A549 (cell line): ENCODE results near the gene SURF6. TPM values are rescaled to one million over a fixed set of nuclear protein-coding genes. Genes with fewer than 3 reads are reported as not detected.

Experiments used
- ATAC-seq, 2 experiments: fragments of 200-7000 bp in 1 of 2; fragments of >200 bp in 1 of 2; cut with Nextera tagmentation in 1 of 2; cut with Tn5 transposase in 1 of 2; 3 replicates each; pipeline versions ENCODE4 v1.8.0 to v1.9.1; 2018 to 2020; ENCODE audit warnings: mild to moderate bottlenecking in 1 of 2, moderate library complexity in 1 of 2
- CTCF ChIA-PET: fragments of 300-600 bp; sonication (Branson Sonifier 250); formaldehyde crosslinking; extraction: SDS; loops from one replicate; lab custom pipeline; 2021; ENCODE audit warnings: antibody characterized with exemption, inconsistent platforms; lab: Yijun Ruan, JAX
- POLR2A ChIA-PET: fragments of 350-600 bp; formaldehyde crosslinking; extraction: SDS; loops from one replicate; lab custom pipeline; 2021; ENCODE audit warnings: antibody characterized with exemption, inconsistent platforms; lab: Yijun Ruan, JAX
- DNase-seq, 2 experiments: peaks; one replicate each; pipeline versions ENCODE4 v3.0.0 to v3.0.0-alpha.2; 2011 to 2016; ENCODE audit warnings: low read depth in 1 of 2, low spot score in 1 of 2
- FAIRE-seq: peaks from 2 replicates; lab custom pipeline; 2011; peaks lifted over from hg19 to GRCh38; lab: Jason Lieb, UNC
- H3K27ac ChIP-seq, 2 experiments: fragments of >200 bp; sonication (Bioruptor Twin); formaldehyde crosslinking; 3 replicates each; pipeline ENCODE4 v1.5.1; 2016 to 2017
- H3K4me1 ChIP-seq: fragments of >200 bp; sonication (Bioruptor Twin); formaldehyde crosslinking; 3 replicates; pipeline ENCODE4 v1.6.1; 2016
- H3K4me2 ChIP-seq: fragments of >200 bp; sonication (Bioruptor Twin); formaldehyde crosslinking; 3 replicates; pipeline ENCODE4 v1.6.1; 2016
- H3K4me3 ChIP-seq: fragments of >200 bp; sonication (Bioruptor Twin); formaldehyde crosslinking; 3 replicates; pipeline ENCODE4 v1.5.1; 2016
- H3K9me3 ChIP-seq: fragments of >200 bp; sonication (Bioruptor Twin); formaldehyde crosslinking; 3 replicates; pipeline ENCODE4 v1.6.1; 2016
- BHLHE40 ChIP-seq: IDR thresholded peaks from 2 replicates; pipeline ENCODE4 v1.6.1; 2012; ENCODE audit warnings: low read depth, low read length, inconsistent platforms
- CBX2 ChIP-seq: fragments of 200-600 bp; sonication (generic); IDR thresholded peaks from 2 replicates; pipeline ENCODE4 v1.6.1; 2016; ENCODE audit warnings: low read depth, mild to moderate bottlenecking, borderline replicate concordance
- CHD4 ChIP-seq: fragments of 200-600 bp; sonication (generic); IDR thresholded peaks from 2 replicates; pipeline ENCODE4 v1.6.1; 2016; ENCODE audit warnings: antibody characterized with exemption, mild to moderate bottlenecking, borderline replicate concordance
- EP300 ChIP-seq, 2 experiments: fragments of >200 bp; sonication (Bioruptor Twin); formaldehyde crosslinking; IDR thresholded peaks; 2 replicates in 1 of 2; 3 replicates in 1 of 2; pipeline ENCODE4 v1.6.1; 2016 to 2017
- ESRRA ChIP-seq: fragments of 150-350 bp; IDR thresholded peaks from 2 replicates; pipeline ENCODE4 v1.6.1; 2014; ENCODE audit warnings: mild to moderate bottlenecking, low read length, borderline replicate concordance
- FOSL2 ChIP-seq, 2 experiments: fragments of 450-650 bp in 1 of 2; fragments of >200 bp in 1 of 2; sonication (Bioruptor Twin) in 1 of 2; formaldehyde crosslinking; IDR thresholded peaks; 2 replicates each; pipeline versions ENCODE4 v1.5.0 to v1.6.1; 2016 to 2020; ENCODE audit warnings: mild to moderate bottlenecking in 1 of 2, moderate library complexity in 1 of 2
- GATA3 ChIP-seq: IDR thresholded peaks from 2 replicates; pipeline ENCODE4 v1.6.1; 2012; ENCODE audit warnings: borderline replicate concordance
- HDAC2 ChIP-seq: fragments of 200-600 bp; sonication (generic); IDR thresholded peaks from 2 replicates; pipeline ENCODE4 v1.6.1; 2016
- HOXB5 ChIP-seq: fragments of 250-450 bp; sonication (Bioruptor Pico); IDR thresholded peaks from 2 replicates; pipeline ENCODE4 v1.5.0; 2020; ENCODE audit warnings: mild to moderate bottlenecking, moderate library complexity
- JUNB ChIP-seq: fragments of >200 bp; sonication (Bioruptor Twin); formaldehyde crosslinking; IDR thresholded peaks from 2 replicates; pipeline ENCODE4 v1.6.1; 2016
- KDM5A ChIP-seq: fragments of 200-600 bp; sonication (generic); IDR thresholded peaks from 2 replicates; pipeline ENCODE4 v1.6.1; 2016; ENCODE audit warnings: antibody characterized with exemption, mild to moderate bottlenecking
- MAX ChIP-seq: IDR thresholded peaks from 2 replicates; pipeline ENCODE4 v1.6.1; 2012
- MAZ ChIP-seq: fragments of 150-350 bp; IDR thresholded peaks from 2 replicates; pipeline ENCODE4 v1.6.1; 2014; ENCODE audit warnings: antibody characterized with exemption, low read depth, low read length, borderline replicate concordance
- MYC ChIP-seq: IDR thresholded peaks from 2 replicates; pipeline ENCODE4 v1.6.1; 2012; ENCODE audit warnings: mild to moderate bottlenecking, inconsistent platforms, low read length, improper control_type of control experiment, borderline replicate concordance
- POLR2A ChIP-seq: IDR thresholded peaks from 2 replicates; pipeline ENCODE4 v1.6.1; 2012; ENCODE audit warnings: mild to moderate bottlenecking, low read length
- RAD21 ChIP-seq, 2 experiments: fragments of >200 bp in 1 of 2; sonication (Bioruptor Twin) in 1 of 2; formaldehyde crosslinking in 1 of 2; IDR thresholded peaks in 1 of 2; conservative IDR thresholded peaks in 1 of 2; 2 replicates in 1 of 2; 3 replicates in 1 of 2; pipeline ENCODE4 v1.6.1; 2012 to 2018; ENCODE audit warnings: inconsistent platforms in 1 of 2
- SREBF2 ChIP-seq: fragments of 450-650 bp; IDR thresholded peaks from 2 replicates; pipeline ENCODE4 v1.6.1; 2014; ENCODE audit warnings: mild to moderate bottlenecking, moderate library complexity
- TFCP2L1 ChIP-seq: fragments of 250-450 bp; sonication (Bioruptor Pico); IDR thresholded peaks from 2 replicates; pipeline ENCODE4 v1.5.0; 2021; ENCODE audit warnings: mild to moderate bottlenecking
- USF2 ChIP-seq: fragments of 450-650 bp; IDR thresholded peaks from 2 replicates; pipeline ENCODE4 v1.6.1; 2014; ENCODE audit warnings: antibody characterized with exemption
- ZNF302 ChIP-seq: fragments of 250-450 bp; sonication (Bioruptor Pico); IDR thresholded peaks from 2 replicates; pipeline ENCODE4 v1.9.0; 2021; ENCODE audit warnings: inconsistent platforms, mild to moderate bottlenecking, moderate library complexity
- WGBS: methylation state at CpG from one replicate; pipeline ENCODE4 v1.1.6; 2017; ENCODE audit errors: missing lambda C conversion rate; 5-methylcytosine and 5-hydroxymethylcytosine counted together
- polyA plus RNA-seq, 4 experiments: library from polyadenylated mRNA; depleted of rRNA in 3 of 4; stranded (reverse); fragments of >200 nt; fragmentation: RNase III in 1 of 4; extraction: RNeasy Plus Mini Kit Qiagen cat#74134 plus additional on column Dnase treatment in 1 of 4; gene quantifications; 2 replicates in 3 of 4; 3 replicates in 1 of 4; pipeline ENCODE4 v1.2.3, GENCODE V29; 2011 to 2017
- TF ChIP-seq, protein P1 (sequence below): fragments of 200-600 bp; sonication (generic); IDR thresholded peaks from 2 replicates; pipeline ENCODE4 v1.6.1; 2016; ENCODE audit warnings: antibody characterized with exemption, mild to moderate bottlenecking, moderate library complexity
- TF ChIP-seq, protein P2 (sequence below): IDR thresholded peaks from 2 replicates; pipeline ENCODE4 v1.6.1; 2012
- TF ChIP-seq, protein P3 (sequence below): fragments of 250-450 bp; sonication (Bioruptor Pico); IDR thresholded peaks from 2 replicates; pipeline ENCODE4 v1.5.0; 2021; ENCODE audit warnings: mild to moderate bottlenecking, moderate library complexity, borderline replicate concordance

SURF6 gene
- polyA plus RNA-seq, 2 of the 4 experiments (the other 2 are of a cell fraction), result 10.5 to 25.1 TPM

- ChIA-PET CTCF (interaction anchor here (0.6 to 6.2 kb wide), 14 partner anchors 9 to 161 kb away, joined by 3 to 59 read pairs (median 6); partner anchors contain the start of genes SURF1 and SURF2), POLR2A (interaction anchor here (0.8 kb wide), 1 partner anchor 15 kb away, joined by 3 read pairs; the partner anchor contains the start of genes SURF1 and SURF2)
- TF ChIP-seq JUNB (no peak), KDM5A (no peak), HDAC2 (no peak), MYC (no peak), HOXB5 (CRISPR knock-in tag) (no peak), MAZ (no peak), CBX2 (no peak), SREBF2 (no peak), USF2 (no peak), ZNF302 (CRISPR knock-in tag) (no peak), MAX (no peak), EP300 (IDR thresholded peaks at IDR 0.05) (no peak), ESRRA (no peak)
- WGBS, result 96% methylated on average over 15 of the region's 15 CpGs
- Histone ChIP-seq H3K27ac (no peak overlapping the region), H3K4me1 (peaks cover 7% of the 10 kb centered on the region), H3K4me2 (no peak overlapping the region), H3K9me3 (no peaks in the 10 kb centered on the region), H3K4me3 (no peak overlapping the region)
- FAIRE-seq (no peak), ATAC-seq (peak in 1 of 2 experiments; percentile 7; a peak in 2 of 6 replicates), DNase-seq (no peak)
These were observed 5.5 kb upstream of the SURF6 start for GRCh38 chr9:133341369-133342068.

GRCh38 chr9:133340916-133341315 lies 4.9 kb upstream of the SURF6 start:
- Histone ChIP-seq H3K27ac (no peak overlapping the region), H3K4me3 (no peak overlapping the region), H3K4me1 (peaks cover 5% of the 10 kb centered on the region; the same call in 2 of the 3 replicates), H3K4me2 (no peak overlapping the region), H3K9me3 (no peaks in the 10 kb centered on the region)
- POLR2A ChIA-PET, result no interaction called here
- CTCF ChIA-PET, result interaction anchor here (0.9 to 6.2 kb wide), 8 partner anchors 11 to 160 kb away, joined by 3 to 59 read pairs (median 6); partner anchors contain the start of genes SURF1 and SURF2
- FAIRE-seq (no peak), DNase-seq (no peak), ATAC-seq (no peak)
- 89% methylated on average over 13 of the region's 13 CpGs for WGBS
- TF ChIP-seq MAZ, result no peak

- CTCF ChIA-PET, result interaction anchor here (0.9 to 6.2 kb wide), 8 partner anchors 10 to 442 kb away, joined by 3 to 59 read pairs (median 5); partner anchors contain the start of genes SURF1 and SURF2
- no peak for FAIRE-seq
These were observed 4.3 kb upstream of the SURF6 start for GRCh38 chr9:133340256-133340655.

DNA sequence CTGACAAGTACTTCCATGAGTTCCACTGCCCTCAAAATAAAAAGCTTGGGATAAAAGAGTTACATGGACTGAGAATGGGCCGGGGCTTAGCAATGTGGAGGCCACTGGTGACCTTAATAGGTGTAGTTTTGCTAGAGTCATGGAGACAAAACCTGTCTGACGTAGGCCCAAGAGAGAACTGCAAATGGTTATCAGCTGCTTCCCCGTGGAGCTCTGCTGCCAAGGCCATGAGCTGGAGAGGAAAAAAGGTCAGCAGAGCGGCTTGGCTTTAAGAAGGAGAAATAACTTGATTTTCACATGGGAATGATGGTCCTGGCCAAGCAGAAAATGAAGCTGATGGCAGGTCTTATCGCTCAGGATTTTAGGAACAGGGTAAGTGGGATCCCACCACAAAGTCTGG lies 3.7 kb upstream of the SURF6 start:
- POLR2A ChIA-PET, result interaction anchor here (0.7 to 1.2 kb wide), 2 partner anchors 8 to 12 kb away, joined by 3 to 7 read pairs; partner anchors contain the start of genes MED22 and RPL7A
- WGBS, result 96% methylated on average over 5 of the region's 5 CpGs
- H3K4me3 ChIP-seq, result no peak overlapping the region
- peaks cover 9% of the 10 kb centered on the region for H3K4me1 ChIP-seq
- ATAC-seq, result no peak
- CTCF ChIA-PET, result interaction anchor here (0.9 to 6.2 kb wide), 11 partner anchors 10 to 442 kb away, joined by 3 to 59 read pairs (median 4); partner anchors contain the start of genes SURF1 and SURF2
- no peak for FAIRE-seq
- DNase-seq, result no peak
- H3K9me3 ChIP-seq, result no peaks in the 10 kb centered on the region
- no peak overlapping the region for H3K4me2 ChIP-seq
- H3K27ac ChIP-seq, result no peak overlapping the region
- TF ChIP-seq, protein P1, sequence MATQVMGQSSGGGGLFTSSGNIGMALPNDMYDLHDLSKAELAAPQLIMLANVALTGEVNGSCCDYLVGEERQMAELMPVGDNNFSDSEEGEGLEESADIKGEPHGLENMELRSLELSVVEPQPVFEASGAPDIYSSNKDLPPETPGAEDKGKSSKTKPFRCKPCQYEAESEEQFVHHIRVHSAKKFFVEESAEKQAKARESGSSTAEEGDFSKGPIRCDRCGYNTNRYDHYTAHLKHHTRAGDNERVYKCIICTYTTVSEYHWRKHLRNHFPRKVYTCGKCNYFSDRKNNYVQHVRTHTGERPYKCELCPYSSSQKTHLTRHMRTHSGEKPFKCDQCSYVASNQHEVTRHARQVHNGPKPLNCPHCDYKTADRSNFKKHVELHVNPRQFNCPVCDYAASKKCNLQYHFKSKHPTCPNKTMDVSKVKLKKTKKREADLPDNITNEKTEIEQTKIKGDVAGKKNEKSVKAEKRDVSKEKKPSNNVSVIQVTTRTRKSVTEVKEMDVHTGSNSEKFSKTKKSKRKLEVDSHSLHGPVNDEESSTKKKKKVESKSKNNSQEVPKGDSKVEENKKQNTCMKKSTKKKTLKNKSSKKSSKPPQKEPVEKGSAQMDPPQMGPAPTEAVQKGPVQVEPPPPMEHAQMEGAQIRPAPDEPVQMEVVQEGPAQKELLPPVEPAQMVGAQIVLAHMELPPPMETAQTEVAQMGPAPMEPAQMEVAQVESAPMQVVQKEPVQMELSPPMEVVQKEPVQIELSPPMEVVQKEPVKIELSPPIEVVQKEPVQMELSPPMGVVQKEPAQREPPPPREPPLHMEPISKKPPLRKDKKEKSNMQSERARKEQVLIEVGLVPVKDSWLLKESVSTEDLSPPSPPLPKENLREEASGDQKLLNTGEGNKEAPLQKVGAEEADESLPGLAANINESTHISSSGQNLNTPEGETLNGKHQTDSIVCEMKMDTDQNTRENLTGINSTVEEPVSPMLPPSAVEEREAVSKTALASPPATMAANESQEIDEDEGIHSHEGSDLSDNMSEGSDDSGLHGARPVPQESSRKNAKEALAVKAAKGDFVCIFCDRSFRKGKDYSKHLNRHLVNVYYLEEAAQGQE, result no peak
- no peak for TF ChIP-seq RAD21 (conservative IDR thresholded peaks at IDR 0.05 in 1 of 2, IDR thresholded peaks at IDR 0.05 in 1 of 2)
- no peak for TF ChIP-seq GATA3
- TF ChIP-seq, protein P2, sequence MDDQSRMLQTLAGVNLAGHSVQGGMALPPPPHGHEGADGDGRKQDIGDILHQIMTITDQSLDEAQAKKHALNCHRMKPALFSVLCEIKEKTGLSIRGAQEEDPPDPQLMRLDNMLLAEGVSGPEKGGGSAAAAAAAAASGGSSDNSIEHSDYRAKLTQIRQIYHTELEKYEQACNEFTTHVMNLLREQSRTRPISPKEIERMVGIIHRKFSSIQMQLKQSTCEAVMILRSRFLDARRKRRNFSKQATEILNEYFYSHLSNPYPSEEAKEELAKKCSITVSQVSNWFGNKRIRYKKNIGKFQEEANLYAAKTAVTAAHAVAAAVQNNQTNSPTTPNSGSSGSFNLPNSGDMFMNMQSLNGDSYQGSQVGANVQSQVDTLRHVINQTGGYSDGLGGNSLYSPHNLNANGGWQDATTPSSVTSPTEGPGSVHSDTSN, result no peak
- TF ChIP-seq MYC, result no peak
- no peak for TF ChIP-seq POLR2A
- TF ChIP-seq, protein P3, sequence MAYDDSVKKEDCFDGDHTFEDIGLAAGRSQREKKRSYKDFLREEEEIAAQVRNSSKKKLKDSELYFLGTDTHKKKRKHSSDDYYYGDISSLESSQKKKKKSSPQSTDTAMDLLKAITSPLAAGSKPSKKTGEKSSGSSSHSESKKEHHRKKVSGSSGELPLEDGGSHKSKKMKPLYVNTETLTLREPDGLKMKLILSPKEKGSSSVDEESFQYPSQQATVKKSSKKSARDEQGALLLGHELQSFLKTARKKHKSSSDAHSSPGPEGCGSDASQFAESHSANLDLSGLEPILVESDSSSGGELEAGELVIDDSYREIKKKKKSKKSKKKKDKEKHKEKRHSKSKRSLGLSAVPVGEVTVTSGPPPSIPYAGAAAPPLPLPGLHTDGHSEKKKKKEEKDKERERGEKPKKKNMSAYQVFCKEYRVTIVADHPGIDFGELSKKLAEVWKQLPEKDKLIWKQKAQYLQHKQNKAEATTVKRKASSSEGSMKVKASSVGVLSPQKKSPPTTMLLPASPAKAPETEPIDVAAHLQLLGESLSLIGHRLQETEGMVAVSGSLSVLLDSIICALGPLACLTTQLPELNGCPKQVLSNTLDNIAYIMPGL (CRISPR knock-in tag), result no peak

More at GRCh38 chr9:133340256-133340655, 4.3 kb upstream of the SURF6 start:
- Histone ChIP-seq H3K27ac (no peak overlapping the region), H3K4me3 (no peak overlapping the region), H3K4me1 (peaks cover 5% of the 10 kb centered on the region; the same call in 2 of the 3 replicates), H3K9me3 (no peaks in the 10 kb centered on the region), H3K4me2 (no peak overlapping the region)
- no peak for TF ChIP-seq MAX
- no peak for TF ChIP-seq BHLHE40
- TF ChIP-seq FOSL2 (IDR thresholded peaks at IDR 0.05), result no peak
- TF ChIP-seq FOSL2 (CRISPR knock-in tag; IDR thresholded peaks at IDR 0.05), result no peak
- no peak for TF ChIP-seq TFCP2L1 (CRISPR knock-in tag)
- TF ChIP-seq CHD4, result no peak
- DNase-seq (no peak), ATAC-seq (no peak)
- WGBS, result 83% methylated on average over 3 of the region's 3 CpGs
- POLR2A ChIA-PET, result interaction anchor here (1.2 kb wide), 1 partner anchor 8 kb away, joined by 7 read pairs; the partner anchor contains the start of genes MED22 and RPL7A
